ENCODE measurements around the gene JARID2. TPM values are rescaled to one million over a fixed set of nuclear protein-coding genes. Genes with fewer than 3 reads are reported as not detected.

Gene JARID2
- total and polyA plus RNA-seq, 3 donors from 2014 or later: 36.1 to 60.8 (median 53.7) TPM

DNA sequence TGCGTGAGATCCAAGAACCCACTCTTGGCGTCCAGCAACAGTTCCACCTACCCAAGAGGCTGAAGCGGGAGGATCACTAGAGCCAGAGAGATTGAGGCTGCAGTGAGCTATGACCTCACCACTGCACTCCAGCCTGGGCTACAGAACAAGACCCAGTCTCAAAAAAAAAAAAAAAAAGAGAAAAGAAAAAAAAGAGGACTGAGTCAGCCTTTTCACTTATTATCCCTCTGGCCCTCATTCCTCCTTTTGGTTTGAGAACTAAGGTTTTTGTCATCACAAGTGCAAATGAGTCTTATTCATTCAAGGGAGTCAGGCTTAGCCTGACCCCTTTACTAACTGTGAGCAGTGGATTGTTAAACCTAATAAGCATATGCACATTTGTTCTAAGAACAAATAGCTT lies 37.9 kb upstream of the JARID2 start:
- intact Hi-C loops (cut with DNase I; ENCODE audit: low total_unique reads): no loop called here
- Histone ChIP-seq H3K27me3 (no peaks in the 10 kb centered on the region), H3K36me3 (ENCODE audit: low read depth, missing control alignments) (no peaks in the 10 kb centered on the region), H3K9me3 (no peaks in the 10 kb centered on the region), H3K4me3 (no peak overlapping the region), H3K4me1 (no peaks in the 10 kb centered on the region), H3K27ac (no peak overlapping the region)
- 78 to 91% methylated on average over 3 of the region's 3 CpGs for WGBS, 2 donors
- DNase-seq: no peak
- TF ChIP-seq, protein P1, sequence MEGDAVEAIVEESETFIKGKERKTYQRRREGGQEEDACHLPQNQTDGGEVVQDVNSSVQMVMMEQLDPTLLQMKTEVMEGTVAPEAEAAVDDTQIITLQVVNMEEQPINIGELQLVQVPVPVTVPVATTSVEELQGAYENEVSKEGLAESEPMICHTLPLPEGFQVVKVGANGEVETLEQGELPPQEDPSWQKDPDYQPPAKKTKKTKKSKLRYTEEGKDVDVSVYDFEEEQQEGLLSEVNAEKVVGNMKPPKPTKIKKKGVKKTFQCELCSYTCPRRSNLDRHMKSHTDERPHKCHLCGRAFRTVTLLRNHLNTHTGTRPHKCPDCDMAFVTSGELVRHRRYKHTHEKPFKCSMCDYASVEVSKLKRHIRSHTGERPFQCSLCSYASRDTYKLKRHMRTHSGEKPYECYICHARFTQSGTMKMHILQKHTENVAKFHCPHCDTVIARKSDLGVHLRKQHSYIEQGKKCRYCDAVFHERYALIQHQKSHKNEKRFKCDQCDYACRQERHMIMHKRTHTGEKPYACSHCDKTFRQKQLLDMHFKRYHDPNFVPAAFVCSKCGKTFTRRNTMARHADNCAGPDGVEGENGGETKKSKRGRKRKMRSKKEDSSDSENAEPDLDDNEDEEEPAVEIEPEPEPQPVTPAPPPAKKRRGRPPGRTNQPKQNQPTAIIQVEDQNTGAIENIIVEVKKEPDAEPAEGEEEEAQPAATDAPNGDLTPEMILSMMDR (IDR thresholded peaks at IDR 0.05): no peak
- no peak for TF ChIP-seq POLR2A (IDR thresholded peaks at IDR 0.05)

DNA sequence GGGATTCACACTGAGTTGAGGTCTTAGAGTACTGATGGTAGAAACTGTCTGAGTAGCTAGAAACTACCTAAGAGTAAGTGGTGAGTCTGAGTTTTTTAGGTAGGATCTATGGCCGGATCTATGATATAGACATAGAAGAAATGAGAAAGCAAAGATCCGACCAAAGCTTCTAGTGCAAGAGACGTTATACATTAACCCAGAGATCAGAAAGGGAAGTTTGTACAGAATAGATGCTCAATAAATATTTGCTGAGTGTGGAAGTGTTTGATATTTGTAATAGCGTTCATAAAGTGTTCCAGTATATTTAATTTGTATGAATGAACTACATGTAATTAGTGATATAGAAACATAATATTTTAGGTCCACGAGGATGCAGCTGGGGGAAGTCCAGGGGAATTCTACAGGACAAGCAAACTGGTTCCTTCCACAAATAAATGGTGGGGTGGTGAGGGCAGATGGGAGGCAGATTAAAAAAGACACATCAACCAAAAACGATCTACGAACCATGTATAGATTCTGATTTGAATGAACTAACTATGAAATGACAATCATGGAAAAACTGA lies 31.9 kb upstream of the JARID2 start:
- Histone ChIP-seq H3K4me3 (no peak overlapping the region), H3K4me1 (no peaks in the 10 kb centered on the region), H3K9me3 (no peaks in the 10 kb centered on the region), H3K27ac (no peak overlapping the region), H3K27me3 (no peaks in the 10 kb centered on the region), H3K36me3 (ENCODE audit: low read depth, missing control alignments) (no peaks in the 10 kb centered on the region)
- intact Hi-C loops (cut with DNase I; ENCODE audit: low total_unique reads): no loop called here
- 91 to 95% methylated on average over 7 of the region's 7 CpGs for WGBS, 2 donors
- DNase-seq: no peak
- TF ChIP-seq, protein P1 (IDR thresholded peaks at IDR 0.05): no peak
- no peak for TF ChIP-seq POLR2A (IDR thresholded peaks at IDR 0.05)

DNA sequence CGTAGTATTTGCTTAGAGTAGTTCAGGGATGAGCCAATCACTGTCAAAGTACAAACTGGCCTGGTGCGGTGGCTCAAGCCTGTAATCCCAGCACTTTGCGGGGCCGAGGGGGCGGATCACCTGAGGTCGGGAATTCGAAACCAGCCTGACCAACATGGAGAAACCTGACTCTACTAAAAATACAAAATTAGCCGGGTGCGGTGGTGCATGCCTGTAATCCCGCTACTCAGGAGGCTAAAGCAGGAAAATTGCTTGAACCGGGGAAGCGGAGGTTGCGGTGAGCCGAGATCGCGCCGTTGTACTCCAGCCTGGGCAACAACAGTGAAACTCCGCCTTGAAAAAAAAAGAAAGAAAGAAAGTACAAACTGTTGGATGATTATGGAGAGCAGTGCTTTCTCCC lies 27.5 kb upstream of the JARID2 start:
- peaks cover 7% of the 10 kb centered on the region for H3K4me1 ChIP-seq
- intact Hi-C loops (cut with DNase I; ENCODE audit: low total_unique reads): no loop called here
- no peak for TF ChIP-seq POLR2A (IDR thresholded peaks at IDR 0.05)
- TF ChIP-seq, protein P1 (IDR thresholded peaks at IDR 0.05): no peak
- H3K27ac ChIP-seq: no peak overlapping the region
- H3K27me3 ChIP-seq: no peaks in the 10 kb centered on the region
- H3K9me3 ChIP-seq: no peaks in the 10 kb centered on the region
- WGBS, 2 donors: 62 to 71% methylated on average over 18 of the region's 18 CpGs
- DNase-seq: no peak
- no peak overlapping the region for H3K4me3 ChIP-seq
- H3K36me3 ChIP-seq (ENCODE audit: low read depth, missing control alignments): no peaks in the 10 kb centered on the region

DNA sequence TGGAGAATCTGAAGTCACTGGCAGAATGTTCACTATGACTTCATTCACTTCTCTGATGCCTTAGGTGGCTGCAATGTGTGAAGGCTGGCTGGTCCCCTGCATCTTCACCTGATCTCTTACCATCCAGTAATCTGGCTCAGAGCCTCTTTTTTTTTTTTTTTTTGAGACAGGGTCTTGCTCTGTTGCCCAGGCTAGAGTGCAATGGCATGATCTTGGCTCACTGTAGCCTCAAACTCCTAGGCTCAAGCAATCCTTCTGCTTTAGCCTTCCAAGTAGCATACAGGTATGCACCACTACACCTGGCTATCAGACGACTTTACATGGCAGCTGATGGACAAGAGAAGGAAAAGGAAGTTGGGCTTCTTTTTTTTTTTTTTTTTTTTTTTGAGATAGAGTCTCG lies 25.8 kb upstream of the JARID2 start:
- WGBS, 2 donors: 94 to 96% methylated on average over 2 of the region's 2 CpGs
- intact Hi-C loops (cut with DNase I; ENCODE audit: low total_unique reads): no loop called here

More for the DNA sequence above, 25.8 kb upstream of the JARID2 start:
- Histone ChIP-seq H3K9me3 (no peaks in the 10 kb centered on the region), H3K4me1 (peaks cover 7% of the 10 kb centered on the region), H3K27ac (no peak overlapping the region), H3K27me3 (no peaks in the 10 kb centered on the region), H3K4me3 (no peak overlapping the region), H3K36me3 (ENCODE audit: low read depth, missing control alignments) (no peaks in the 10 kb centered on the region)
- no peak for TF ChIP-seq POLR2A (IDR thresholded peaks at IDR 0.05)
- TF ChIP-seq, protein P1 (IDR thresholded peaks at IDR 0.05): no peak
- no peak for DNase-seq

All from testis (tissue), 3 donors.